LNCaP clone FGC (cell line): ENCODE data around the gene BOLL.
"Not testable (repeated sequence)": the region's sequence is repeated elsewhere in the genome, so short reads cannot be mapped to it uniquely, and the experiment has no call there.

Source experiments
- DNase-seq: peaks from one replicate; pipeline ENCODE4 v3.0.0-alpha.2; 2011; ENCODE audit warnings: low read depth
- H3K4me3 ChIP-seq: 2 replicates; pipeline ENCODE4 v1.5.1; 2011; ENCODE audit warnings: mild to moderate bottlenecking, low read depth, low read length, control low read depth
- CTCF ChIP-seq: IDR thresholded peaks from 2 replicates; pipeline ENCODE4 v1.5.1; 2012; ENCODE audit warnings: mild to moderate bottlenecking; ENCODE audit not compliant: control insufficient read depth, insufficient read depth; ENCODE audit errors: extremely low read depth

Gene BOLL

GRCh38 chr2:197705121-197705911 is 79.8 kb downstream of the BOLL start, which contains the start of gene MARS2:
TSS of gene MARS2 (plus strand) at chr2:197705369. CDS start at chr2:197705406, 37 bp downstream.
- no peak for TF ChIP-seq CTCF
- H3K4me3 ChIP-seq, result peak within 1 kb of the TSS; percentile 89
- DNase-seq, result peak; percentile 63

GRCh38 chr2:197704434-197705120 is 80.5 kb downstream of the BOLL start:
- H3K4me3 ChIP-seq, result peak overlapping the region; percentile 89
- no peak for DNase-seq
- TF ChIP-seq CTCF, result no peak

GRCh38 chr2:197700960-197701359 is 84.2 kb downstream of the BOLL start:
- DNase-seq, result no peak
- no peak overlapping the region for H3K4me3 ChIP-seq
- TF ChIP-seq CTCF, result no peak

GRCh38 chr2:197699724-197700123 is 85.4 kb downstream of the BOLL start:
- DNase-seq, H3K4me3 ChIP-seq: not testable (repeated sequence)

- not testable (repeated sequence) for H3K4me3 ChIP-seq, DNase-seq
Observed at GRCh38 chr2:197696571-197696970, 88.5 kb downstream of the BOLL start.

- not testable (repeated sequence) for DNase-seq, H3K4me3 ChIP-seq
Observed at GRCh38 chr2:197695971-197696370, 89.1 kb downstream of the BOLL start.

- DNase-seq, H3K4me3 ChIP-seq: not testable (repeated sequence)
Observed at GRCh38 chr2:197695206-197695605, 89.9 kb downstream of the BOLL start.

- DNase-seq, result no peak
- TF ChIP-seq CTCF, result no peak
Observed at GRCh38 chr2:197677483-197677882, 107.6 kb downstream of the BOLL start.

GRCh38 chr2:197677056-197677455 is 108.1 kb downstream of the BOLL start:
- no peak for TF ChIP-seq CTCF
- no peak overlapping the region for H3K4me3 ChIP-seq

More at GRCh38 chr2:197677483-197677882, 107.6 kb downstream of the BOLL start:
- H3K4me3 ChIP-seq, result no peak overlapping the region

More at GRCh38 chr2:197677056-197677455, 108.1 kb downstream of the BOLL start:
- no peak for DNase-seq
